SU-DHL-6 (cell line): ENCODE results near the gene VENTX.

Experiments
- H2AFZ ChIP-seq: fragments of 200-600 bp; sonication (generic); 2 replicates; pipeline ENCODE4 v1.6.1; 2014; ENCODE audit warnings: low read depth, mild to moderate bottlenecking, moderate library complexity, mixed read lengths, antibody characterized with exemption, low read length; ENCODE audit not compliant: severe bottlenecking
- H3F3A ChIP-seq: fragments of 200-600 bp; shearing (Covaris generic); 2 replicates; pipeline ENCODE4 v1.6.0; 2016; ENCODE audit warnings: antibody characterized with exemption, mild to moderate bottlenecking; ENCODE audit not compliant: insufficient read depth
- H3K27ac ChIP-seq: fragments of 200-600 bp; sonication (generic); 2 replicates; pipeline ENCODE4 v1.5.1; 2016; ENCODE audit warnings: low read depth, mild to moderate bottlenecking, low read length, moderate library complexity, mixed read lengths
- H3K27me3 ChIP-seq: fragments of 200-600 bp; sonication (generic), shearing (Covaris generic); 2 replicates; pipeline ENCODE4 v1.6.0; 2014; ENCODE audit warnings: mild to moderate bottlenecking, low read length
- H3K36me3 ChIP-seq: fragments of 200-600 bp; sonication (generic); 2 replicates; pipeline ENCODE4 v1.6.1; 2014; ENCODE audit warnings: mild to moderate bottlenecking, low read length, mixed read lengths
- H3K4me2 ChIP-seq: fragments of 300-600, 200-600 bp; shearing (Covaris generic), sonication (generic); 2 replicates; pipeline ENCODE4 v1.6.0; 2014; ENCODE audit warnings: low read length, low read depth, mild to moderate bottlenecking; ENCODE audit not compliant: poor library complexity, severe bottlenecking
- H3K4me3 ChIP-seq: fragments of 200-600 bp; sonication (generic); 2 replicates; pipeline ENCODE4 v1.5.1; 2014; ENCODE audit warnings: antibody characterized with exemption, low read length, mild to moderate bottlenecking, mixed read lengths; ENCODE audit not compliant: insufficient read depth, poor library complexity, severe bottlenecking
- H3K79me2 ChIP-seq: fragments of 200-600 bp; sonication (generic); 2 replicates; pipeline ENCODE4 v1.6.1; 2014; ENCODE audit warnings: mild to moderate bottlenecking, low read length, moderate library complexity; ENCODE audit not compliant: insufficient read depth
- H3K9ac ChIP-seq: fragments of 200-600 bp; sonication (generic); 2 replicates; pipeline ENCODE4 v1.7.0; 2014; ENCODE audit warnings: mild to moderate bottlenecking, low read length
- H3K9me2 ChIP-seq: fragments of 200-600 bp; sonication (generic); replicated peaks from 2 replicates; pipeline ENCODE4 v1.6.1; 2014; ENCODE audit warnings: low read length; ENCODE audit not compliant: insufficient read depth
- H3K9me3 ChIP-seq: fragments of 200-600 bp; sonication (generic); 2 replicates; pipeline ENCODE4 v1.6.1; 2014; ENCODE audit warnings: low read length, mixed read lengths; ENCODE audit not compliant: insufficient read depth
- H4K20me1 ChIP-seq: fragments of 200-600 bp; sonication (generic); 2 replicates; pipeline ENCODE4 v1.6.1; 2014; ENCODE audit warnings: low read depth, mild to moderate bottlenecking, antibody characterized with exemption, low read length, moderate library complexity, mixed read lengths
- CTCF ChIP-seq: fragments of 200-600 bp; sonication (generic); IDR thresholded peaks from one replicate; pipeline ENCODE4 v1.5.1; 2017; ENCODE audit warnings: antibody characterized with exemption, mild to moderate bottlenecking, low read length, moderate library complexity; ENCODE audit not compliant: insufficient read depth, poor library complexity, severe bottlenecking
- EZH2phosphoT487 ChIP-seq: fragments of 200-600 bp; sonication (generic), shearing (Covaris generic); conservative IDR thresholded peaks from 2 replicates; pipeline ENCODE4 v1.6.1; 2018; ENCODE audit warnings: mild to moderate bottlenecking, antibody characterized with exemption, low read length, moderate library complexity, mixed read lengths

VENTX gene

GRCh38 chr10:133279326-133280226, 41.9 kb downstream of the VENTX start:
- no peaks in the 10 kb centered on the region for H3K36me3 ChIP-seq
- H3K9me3 ChIP-seq, result no peaks in the 10 kb centered on the region
- no peak overlapping the region for H3K27ac ChIP-seq
- no peak overlapping the region for H3K4me2 ChIP-seq
- H2AFZ ChIP-seq, result no peak overlapping the region
- no peaks in the 10 kb centered on the region for H3K27me3 ChIP-seq
- H3F3A ChIP-seq, result no peaks in the 10 kb centered on the region
- no peaks in the 10 kb centered on the region for H3K9me2 ChIP-seq
- H3K9ac ChIP-seq, result no peak overlapping the region
- no peak overlapping the region for H3K4me3 ChIP-seq
- no peaks in the 10 kb centered on the region for H3K79me2 ChIP-seq
- no peak for TF ChIP-seq EZH2phosphoT487
- TF ChIP-seq CTCF, result no peak
- H4K20me1 ChIP-seq, result no peaks in the 10 kb centered on the region

- H4K20me1 ChIP-seq, result no peaks in the 10 kb centered on the region
- TF ChIP-seq EZH2phosphoT487 (no peak), CTCF (no peak)
Observed at GRCh38 chr10:133280391-133281059, 42.9 kb downstream of the VENTX start.

GRCh38 chr10:133281084-133281483, 43.4 kb downstream of the VENTX start:
- no peaks in the 10 kb centered on the region for H3K9me2 ChIP-seq
- H2AFZ ChIP-seq, result no peak overlapping the region
- H3K9me3 ChIP-seq, result no peaks in the 10 kb centered on the region
- no peaks in the 10 kb centered on the region for H3K27me3 ChIP-seq
- no peaks in the 10 kb centered on the region for H3K36me3 ChIP-seq
- no peak overlapping the region for H3K27ac ChIP-seq
- no peak overlapping the region for H3K9ac ChIP-seq
- no peak overlapping the region for H3K4me2 ChIP-seq
- H3K4me3 ChIP-seq, result no peak overlapping the region
- no peaks in the 10 kb centered on the region for H3F3A ChIP-seq
- no peak for TF ChIP-seq EZH2phosphoT487
- H4K20me1 ChIP-seq, result no peaks in the 10 kb centered on the region
- H3K79me2 ChIP-seq, result no peaks in the 10 kb centered on the region

More at GRCh38 chr10:133280391-133281059, 42.9 kb downstream of the VENTX start:
- no peak overlapping the region for H3K4me2 ChIP-seq
- H3K4me3 ChIP-seq, result no peak overlapping the region
- H3K9me2 ChIP-seq, result no peaks in the 10 kb centered on the region
- no peaks in the 10 kb centered on the region for H3K9me3 ChIP-seq
- H3K27me3 ChIP-seq, result no peaks in the 10 kb centered on the region
- H3K9ac ChIP-seq, result no peak overlapping the region
- no peaks in the 10 kb centered on the region for H3F3A ChIP-seq
- no peak overlapping the region for H2AFZ ChIP-seq
- no peaks in the 10 kb centered on the region for H3K79me2 ChIP-seq
- H3K27ac ChIP-seq, result no peak overlapping the region
- H3K36me3 ChIP-seq, result no peaks in the 10 kb centered on the region
